ENCODE data around the gene TMEM87A.

TMEM87A gene

DNA sequence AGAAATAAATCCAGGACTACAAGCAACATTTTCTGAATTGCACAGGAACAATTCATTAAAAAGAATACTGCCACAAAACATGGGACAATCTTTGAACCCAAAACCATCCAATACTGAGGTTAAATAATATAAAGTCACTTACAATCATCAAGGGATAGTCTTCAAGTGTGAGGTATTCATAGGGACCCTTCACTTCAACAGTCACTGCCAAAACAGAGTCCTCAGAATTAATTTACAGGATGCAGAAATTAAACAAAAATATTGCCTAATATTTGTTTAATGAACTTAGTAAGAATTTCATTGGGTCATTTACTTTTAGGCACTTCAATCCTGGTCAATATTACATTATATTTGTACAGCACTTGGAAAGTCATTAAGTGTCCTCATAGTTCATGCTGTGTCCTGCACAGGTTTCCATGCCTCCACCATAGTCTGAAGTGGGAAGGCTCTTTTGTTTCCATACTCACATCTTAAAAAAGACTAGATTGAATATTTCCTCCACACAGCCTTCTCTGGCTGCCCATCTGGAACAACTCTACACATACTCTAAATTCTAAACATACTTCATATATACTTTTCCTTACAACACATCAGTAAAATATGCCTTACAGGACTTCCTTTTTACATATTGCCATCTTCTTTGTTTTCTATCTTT, 33.6 kb downstream of the TMEM87A start:
- TF ChIP-seq, protein P1, sequence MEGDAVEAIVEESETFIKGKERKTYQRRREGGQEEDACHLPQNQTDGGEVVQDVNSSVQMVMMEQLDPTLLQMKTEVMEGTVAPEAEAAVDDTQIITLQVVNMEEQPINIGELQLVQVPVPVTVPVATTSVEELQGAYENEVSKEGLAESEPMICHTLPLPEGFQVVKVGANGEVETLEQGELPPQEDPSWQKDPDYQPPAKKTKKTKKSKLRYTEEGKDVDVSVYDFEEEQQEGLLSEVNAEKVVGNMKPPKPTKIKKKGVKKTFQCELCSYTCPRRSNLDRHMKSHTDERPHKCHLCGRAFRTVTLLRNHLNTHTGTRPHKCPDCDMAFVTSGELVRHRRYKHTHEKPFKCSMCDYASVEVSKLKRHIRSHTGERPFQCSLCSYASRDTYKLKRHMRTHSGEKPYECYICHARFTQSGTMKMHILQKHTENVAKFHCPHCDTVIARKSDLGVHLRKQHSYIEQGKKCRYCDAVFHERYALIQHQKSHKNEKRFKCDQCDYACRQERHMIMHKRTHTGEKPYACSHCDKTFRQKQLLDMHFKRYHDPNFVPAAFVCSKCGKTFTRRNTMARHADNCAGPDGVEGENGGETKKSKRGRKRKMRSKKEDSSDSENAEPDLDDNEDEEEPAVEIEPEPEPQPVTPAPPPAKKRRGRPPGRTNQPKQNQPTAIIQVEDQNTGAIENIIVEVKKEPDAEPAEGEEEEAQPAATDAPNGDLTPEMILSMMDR (IDR thresholded peaks at IDR 0.05; ENCODE audit: borderline replicate concordance, extremely low read depth, low read length, poor library complexity, severe bottlenecking), result no peak
- TF ChIP-seq EZH2 (IDR thresholded peaks at IDR 0.05; ENCODE audit: borderline replicate concordance, low read depth, low read length, severe bottlenecking), result no peak
- Histone ChIP-seq H3K36me3 (ENCODE audit: insufficient read depth, low read length) (peaks cover 47% of the 10 kb centered on the region), H3K9ac (ENCODE audit: low read depth, low read length) (no peak overlapping the region), H3K4me3 (ENCODE audit: low read depth in 1 of 2, low read length in 2 of 2) (no peak overlapping the region), H3K4me1 (ENCODE audit: insufficient read depth, low read length) (0 out of 2 replicates have a peak, but pooled peaks cover 4% of the 10 kb centered on the region), H3K27me3 (ENCODE audit: insufficient read depth, low read length, poor library complexity) (no peaks in the 10 kb centered on the region), H3K79me2 (ENCODE audit: insufficient read depth, low read length) (no peaks in the 10 kb centered on the region), H3K27ac (ENCODE audit: low read length) (no peak overlapping the region), H4K20me1 (ENCODE audit: insufficient read depth, low read length) (no peaks in the 10 kb centered on the region), H3K9me3 (ENCODE audit: insufficient read depth, low read length, severe bottlenecking) (no peaks in the 10 kb centered on the region), H3K4me2 (ENCODE audit: insufficient read depth, low read length) (no peak overlapping the region), H2AFZ (ENCODE audit: low read depth, low read length) (no peak overlapping the region)
- ATAC-seq (ENCODE audit: insufficient read depth, low read depth) (no peak), DNase-seq (no peak)

DNA sequence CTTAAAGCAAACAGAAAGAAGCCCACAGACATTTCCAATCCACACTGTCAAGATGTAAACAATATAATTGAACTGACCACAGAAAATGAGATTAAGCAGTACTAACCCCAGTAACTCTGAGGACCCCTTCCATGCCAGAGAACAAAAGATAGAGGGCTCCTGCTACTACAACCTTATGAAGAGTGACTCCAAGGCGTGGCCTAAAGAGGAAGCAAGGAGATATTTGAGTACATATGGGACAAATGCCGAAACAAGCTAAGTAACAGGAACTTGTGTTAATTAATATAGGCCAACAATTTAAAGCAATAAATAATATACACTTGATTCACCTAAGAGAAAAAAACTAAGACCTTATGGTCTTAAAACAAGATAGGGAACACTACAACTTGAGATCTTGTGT, 40.1 kb downstream of the TMEM87A start:
- Histone ChIP-seq H4K20me1 (ENCODE audit: insufficient read depth, low read length) (no peaks in the 10 kb centered on the region), H3K27me3 (ENCODE audit: insufficient read depth, low read length, poor library complexity) (no peaks in the 10 kb centered on the region), H3K4me2 (ENCODE audit: insufficient read depth, low read length) (no peak overlapping the region), H3K9me3 (ENCODE audit: insufficient read depth, low read length, severe bottlenecking) (no peaks in the 10 kb centered on the region), H3K79me2 (ENCODE audit: insufficient read depth, low read length) (no peaks in the 10 kb centered on the region), H3K36me3 (ENCODE audit: insufficient read depth, low read length) (peaks cover 63% of the 10 kb centered on the region), H3K4me1 (ENCODE audit: insufficient read depth, low read length) (no peaks in the 10 kb centered on the region), H3K4me3 (ENCODE audit: low read depth in 1 of 2, low read length in 2 of 2) (no peak overlapping the region), H2AFZ (ENCODE audit: low read depth, low read length) (no peak overlapping the region), H3K27ac (ENCODE audit: low read length) (no peak overlapping the region), H3K9ac (ENCODE audit: low read depth, low read length) (no peak overlapping the region)
- TF ChIP-seq, protein P1 (IDR thresholded peaks at IDR 0.05; ENCODE audit: borderline replicate concordance, extremely low read depth, low read length, poor library complexity, severe bottlenecking), result no peak
- TF ChIP-seq EZH2 (IDR thresholded peaks at IDR 0.05; ENCODE audit: borderline replicate concordance, low read depth, low read length, severe bottlenecking), result no peak
- DNase-seq (no peak), ATAC-seq (ENCODE audit: insufficient read depth, low read depth) (no peak)

DNA sequence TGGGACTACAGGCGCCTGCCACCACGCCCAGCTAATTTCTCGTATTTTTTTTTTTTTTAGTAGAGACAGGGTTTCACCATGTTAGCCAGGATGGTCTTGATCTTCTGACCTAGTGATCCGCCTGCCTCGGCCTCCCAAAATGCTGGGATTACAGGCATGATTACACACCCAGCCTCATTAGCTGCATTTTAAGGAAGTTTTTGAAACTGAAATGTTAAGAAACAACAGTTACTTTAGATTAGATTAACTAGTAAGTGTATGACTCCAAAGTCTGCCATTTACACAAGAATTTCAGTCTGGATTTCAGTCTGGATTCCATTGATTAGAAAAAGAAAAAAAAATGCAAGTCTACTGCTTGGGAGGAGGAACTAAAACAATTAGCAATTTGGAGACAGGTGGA, 40.6 kb downstream of the TMEM87A start:
- Histone ChIP-seq H3K9me3 (ENCODE audit: insufficient read depth, low read length, severe bottlenecking) (no peaks in the 10 kb centered on the region), H3K27ac (ENCODE audit: low read length) (no peak overlapping the region), H2AFZ (ENCODE audit: low read depth, low read length) (no peak overlapping the region), H4K20me1 (ENCODE audit: insufficient read depth, low read length) (no peaks in the 10 kb centered on the region), H3K36me3 (ENCODE audit: insufficient read depth, low read length) (peaks cover 62% of the 10 kb centered on the region), H3K4me1 (ENCODE audit: insufficient read depth, low read length) (no peaks in the 10 kb centered on the region), H3K79me2 (ENCODE audit: insufficient read depth, low read length) (no peaks in the 10 kb centered on the region), H3K4me2 (ENCODE audit: insufficient read depth, low read length) (no peak overlapping the region), H3K4me3 (ENCODE audit: low read depth in 1 of 2, low read length in 2 of 2) (no peak overlapping the region), H3K9ac (ENCODE audit: low read depth, low read length) (no peak overlapping the region), H3K27me3 (ENCODE audit: insufficient read depth, low read length, poor library complexity) (no peaks in the 10 kb centered on the region)
- ATAC-seq (ENCODE audit: insufficient read depth, low read depth), result no peak
- no peak for DNase-seq
- TF ChIP-seq, protein P1 (IDR thresholded peaks at IDR 0.05; ENCODE audit: borderline replicate concordance, extremely low read depth, low read length, poor library complexity, severe bottlenecking), result no peak
- TF ChIP-seq EZH2 (IDR thresholded peaks at IDR 0.05; ENCODE audit: borderline replicate concordance, low read depth, low read length, severe bottlenecking), result no peak

Measured in DND-41 (cell line).